IMR-90 (cell line): ENCODE results near the gene OR5AP2.

Experiments used
- CEBPB ChIP-seq: IDR thresholded peaks from 2 replicates; pipeline ENCODE4 v1.6.1; 2012; ENCODE audit warnings: low read depth, low read length, improper control_type of control experiment
- CHD1 ChIP-seq: IDR thresholded peaks from 2 replicates; pipeline ENCODE4 v1.6.1; 2012; ENCODE audit warnings: low read depth, low read length, improper control_type of control experiment
- CTCF ChIP-seq: conservative IDR thresholded peaks from 2 replicates; pipeline ENCODE4 v1.5.1; 2012; ENCODE audit warnings: mild to moderate bottlenecking, low read depth, low read length, improper control_type of control experiment
- MXI1 ChIP-seq: IDR thresholded peaks from 2 replicates; pipeline ENCODE4 v1.6.1; 2012; ENCODE audit warnings: low read depth, mild to moderate bottlenecking, low read length, moderate library complexity, borderline replicate concordance
- POLR2A ChIP-seq: IDR thresholded peaks from 2 replicates; pipeline ENCODE4 v1.6.1; 2012; ENCODE audit warnings: mild to moderate bottlenecking, low read depth, low read length
- RAD21 ChIP-seq: IDR thresholded peaks from 2 replicates; pipeline ENCODE4 v1.6.1; 2012; ENCODE audit warnings: low read length, improper control_type of control experiment
- RCOR1 ChIP-seq: IDR thresholded peaks from 2 replicates; pipeline ENCODE4 v1.6.1; 2012; ENCODE audit warnings: mild to moderate bottlenecking, low read length, improper control_type of control experiment; ENCODE audit not compliant: insufficient replicate concordance
- RFX5 ChIP-seq: IDR thresholded peaks from 2 replicates; pipeline ENCODE4 v1.8.0; 2012; ENCODE audit warnings: low read depth, mild to moderate bottlenecking, low read length, moderate library complexity
- SMC3 ChIP-seq: fragments of 150-350 bp; IDR thresholded peaks from 2 replicates; pipeline ENCODE4 v1.6.1; 2016; ENCODE audit warnings: low read depth, mild to moderate bottlenecking, antibody characterized with exemption, low read length, moderate library complexity
- USF2 ChIP-seq: fragments of 150-350 bp; IDR thresholded peaks from 2 replicates; pipeline ENCODE4 v1.6.1; 2017; ENCODE audit warnings: mild to moderate bottlenecking, antibody characterized with exemption, low read length, low read depth

- TF ChIP-seq USF2 (no peak), POLR2A (no peak), CTCF (no peak), RAD21 (no peak), RFX5 (no peak), CEBPB (no peak), RCOR1 (no peak), CHD1 (no peak), SMC3 (no peak), MXI1 (no peak)
Observed at GRCh38 chr11:56611174-56611573, 31.1 kb downstream of the OR5AP2 start.
